ENCODE measurements around the gene TAF1C. TPM values are rescaled to one million over a fixed set of nuclear protein-coding genes. Genes with fewer than 3 reads are reported as not detected.

The TAF1C gene
- polyA plus RNA-seq, 1 of the 3 experiments (the other 2 are of a cell fraction): 49.3 TPM

DNA sequence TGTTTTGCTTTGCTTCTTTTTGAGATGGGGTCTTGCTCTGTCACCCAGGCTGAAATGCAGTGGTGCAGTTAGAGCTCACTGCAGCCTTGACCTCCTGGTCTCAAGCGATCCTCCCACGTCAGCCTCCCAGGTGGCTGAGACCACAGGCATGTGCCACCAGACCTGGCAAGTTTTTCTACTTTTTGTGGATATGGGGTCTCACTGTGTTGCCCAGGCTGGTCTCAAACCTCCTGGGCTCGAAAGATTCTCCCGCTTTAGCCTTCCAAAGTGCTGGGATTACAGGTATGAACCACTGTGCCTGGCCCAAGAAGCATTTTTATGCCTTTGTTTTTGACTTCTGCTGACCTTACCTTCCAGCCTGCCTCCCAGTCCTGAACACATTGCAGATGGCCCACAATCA, 31.6 kb downstream of the TAF1C start:
- H3K27me3 ChIP-seq (ENCODE audit: insufficient read depth): no peaks in the 10 kb centered on the region
- H3K4me3 ChIP-seq (ENCODE audit: low read depth in 2 of 2, low read length in 1 of 2): no peak overlapping the region
- no peaks in the 10 kb centered on the region for H4K20me1 ChIP-seq (ENCODE audit: insufficient read depth)
- peaks cover 3% of the 10 kb centered on the region for H3F3A ChIP-seq (replicated peaks; ENCODE audit: insufficient read depth)
- no peak overlapping the region for H3K4me2 ChIP-seq
- H3K36me3 ChIP-seq (replicated peaks in 1 of 2; ENCODE audit: control insufficient read depth in 1 of 2, insufficient read depth in 2 of 2, low read length in 1 of 2): no peaks in the 10 kb centered on the region
- 75% methylated on average over 2 of the region's 4 CpGs for WGBS (ENCODE audit: low lambda C conversion rate)
- no peak overlapping the region for H3K27ac ChIP-seq (ENCODE audit: low read depth in 2 of 2, low read length in 1 of 2)
- no peak overlapping the region for H2AFZ ChIP-seq (ENCODE audit: low read depth)
- TF ChIP-seq SMC3 (IDR thresholded peaks at IDR 0.05; ENCODE audit: low read depth, low read length) (no peak), FOXJ3 (CRISPR knock-in tag; IDR thresholded peaks at IDR 0.05) (no peak), EP300 (IDR thresholded peaks at IDR 0.05; ENCODE audit: borderline replicate concordance in 1 of 2, low read depth in 1 of 2, low read length in 1 of 2) (no peak), RAD21 (IDR thresholded peaks at IDR 0.05; ENCODE audit: low read length) (no peak), POLR2AphosphoS5 (IDR thresholded peaks at IDR 0.05; ENCODE audit: low read depth, low read length) (no peak), TAF1 (IDR thresholded peaks at IDR 0.05; ENCODE audit: borderline replicate concordance, low read depth, low read length) (no peak), SIN3A (IDR thresholded peaks at IDR 0.05; ENCODE audit: borderline replicate concordance, low read depth, low read length) (no peak)
- TF ChIP-seq, protein P1, sequence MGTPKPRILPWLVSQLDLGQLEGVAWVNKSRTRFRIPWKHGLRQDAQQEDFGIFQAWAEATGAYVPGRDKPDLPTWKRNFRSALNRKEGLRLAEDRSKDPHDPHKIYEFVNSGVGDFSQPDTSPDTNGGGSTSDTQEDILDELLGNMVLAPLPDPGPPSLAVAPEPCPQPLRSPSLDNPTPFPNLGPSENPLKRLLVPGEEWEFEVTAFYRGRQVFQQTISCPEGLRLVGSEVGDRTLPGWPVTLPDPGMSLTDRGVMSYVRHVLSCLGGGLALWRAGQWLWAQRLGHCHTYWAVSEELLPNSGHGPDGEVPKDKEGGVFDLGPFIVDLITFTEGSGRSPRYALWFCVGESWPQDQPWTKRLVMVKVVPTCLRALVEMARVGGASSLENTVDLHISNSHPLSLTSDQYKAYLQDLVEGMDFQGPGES (IDR thresholded peaks at IDR 0.05; ENCODE audit: low read depth, low read length): no peak
- H3K9ac ChIP-seq: no peak overlapping the region
- DNase-seq: no peak
- H3K9me2 ChIP-seq: no peaks in the 10 kb centered on the region
- no peaks in the 10 kb centered on the region for H3K9me3 ChIP-seq
- ChIA-PET POLR2A (no interaction called here), CTCF (interaction anchor here (1.2 kb wide), 1 partner anchor 32 kb away, joined by 4 read pairs; the partner anchor contains the start of gene TAF1C)
- H3K4me1 ChIP-seq (ENCODE audit: control insufficient read depth in 1 of 2, insufficient read depth in 2 of 2, low read depth in 1 of 2, low read length in 1 of 2): peaks cover 0 to 2% of the 10 kb centered on the region in 2 experiments; a peak in 1 of 4 replicates
- H3K79me2 ChIP-seq (ENCODE audit: insufficient read depth): no peaks in the 10 kb centered on the region

DNA sequence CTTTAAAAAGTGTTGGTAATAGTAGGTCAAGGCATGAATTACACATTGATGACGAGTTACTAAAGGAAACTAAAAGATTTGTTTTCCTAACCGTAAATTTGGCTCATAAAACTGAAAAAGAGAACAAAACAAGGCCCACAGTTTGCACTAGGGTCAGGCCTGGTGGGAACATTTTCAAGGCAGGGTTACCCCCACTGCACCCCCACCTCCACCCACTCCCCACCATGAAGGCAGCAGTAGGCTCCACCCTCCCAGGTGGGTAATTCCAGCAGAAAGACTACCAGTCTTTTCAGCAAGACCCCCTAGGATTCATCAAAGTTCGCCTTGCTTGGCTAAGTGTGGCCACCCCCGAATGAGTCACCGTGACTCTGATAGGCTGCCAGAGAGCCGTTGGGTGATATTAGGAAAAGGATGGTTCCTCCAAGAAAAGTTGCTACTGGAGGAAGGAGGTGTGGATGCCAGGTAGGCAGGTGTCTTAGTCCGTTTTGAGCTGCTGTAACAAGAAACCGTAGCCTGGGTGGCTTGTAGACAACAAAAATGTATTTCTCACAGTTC, 33.1 kb downstream of the TAF1C start:
- H3K36me3 ChIP-seq (replicated peaks in 1 of 2; ENCODE audit: control insufficient read depth in 1 of 2, insufficient read depth in 2 of 2, low read length in 1 of 2): no peaks in the 10 kb centered on the region
- ChIA-PET POLR2A (no interaction called here), CTCF (interaction anchor here (1.0 to 1.4 kb wide), 2 partner anchors 21 to 33 kb away, joined by 4 to 5 read pairs; partner anchors contain the start of gene TAF1C)
- H3F3A ChIP-seq (replicated peaks; ENCODE audit: insufficient read depth): peaks cover 3% of the 10 kb centered on the region
- no peaks in the 10 kb centered on the region; a peak in 1 of 4 replicates for H3K4me1 ChIP-seq (ENCODE audit: control insufficient read depth in 1 of 2, insufficient read depth in 2 of 2, low read depth in 1 of 2, low read length in 1 of 2)
- no peak for DNase-seq
- H3K9me2 ChIP-seq: no peaks in the 10 kb centered on the region
- H3K9ac ChIP-seq: no peak overlapping the region
- H3K79me2 ChIP-seq (ENCODE audit: insufficient read depth): no peaks in the 10 kb centered on the region
- TF ChIP-seq RFX5 (IDR thresholded peaks at IDR 0.05; ENCODE audit: low read length) (no peak), TEAD4 (IDR thresholded peaks at IDR 0.05; ENCODE audit: borderline replicate concordance, insufficient read depth) (no peak), TAF1 (IDR thresholded peaks at IDR 0.05; ENCODE audit: borderline replicate concordance, low read depth, low read length) (no peak), POLR2AphosphoS5 (IDR thresholded peaks at IDR 0.05; ENCODE audit: low read depth, low read length) (no peak), EZH2phosphoT487 (IDR thresholded peaks at IDR 0.05; ENCODE audit: borderline replicate concordance, low read depth) (no peak), RXRA (IDR thresholded peaks at IDR 0.05; ENCODE audit: borderline replicate concordance, low read depth) (no peak), NRF1 (IDR thresholded peaks at IDR 0.05; ENCODE audit: low read depth, low read length) (no peak), FOXJ3 (CRISPR knock-in tag; IDR thresholded peaks at IDR 0.05) (no peak), FOXM1 (IDR thresholded peaks at IDR 0.05; ENCODE audit: low read depth) (no peak), GATA2 (CRISPR knock-in tag; IDR thresholded peaks at IDR 0.05) (no peak)
- TF ChIP-seq, protein P2, sequence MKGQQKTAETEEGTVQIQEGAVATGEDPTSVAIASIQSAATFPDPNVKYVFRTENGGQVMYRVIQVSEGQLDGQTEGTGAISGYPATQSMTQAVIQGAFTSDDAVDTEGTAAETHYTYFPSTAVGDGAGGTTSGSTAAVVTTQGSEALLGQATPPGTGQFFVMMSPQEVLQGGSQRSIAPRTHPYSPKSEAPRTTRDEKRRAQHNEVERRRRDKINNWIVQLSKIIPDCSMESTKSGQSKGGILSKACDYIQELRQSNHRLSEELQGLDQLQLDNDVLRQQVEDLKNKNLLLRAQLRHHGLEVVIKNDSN (IDR thresholded peaks at IDR 0.05; ENCODE audit: borderline replicate concordance, low read depth): no peak
- TF ChIP-seq, protein P3, sequence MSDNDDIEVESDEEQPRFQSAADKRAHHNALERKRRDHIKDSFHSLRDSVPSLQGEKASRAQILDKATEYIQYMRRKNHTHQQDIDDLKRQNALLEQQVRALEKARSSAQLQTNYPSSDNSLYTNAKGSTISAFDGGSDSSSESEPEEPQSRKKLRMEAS (IDR thresholded peaks at IDR 0.05; ENCODE audit: low read depth): no peak
- TF ChIP-seq, protein P4, sequence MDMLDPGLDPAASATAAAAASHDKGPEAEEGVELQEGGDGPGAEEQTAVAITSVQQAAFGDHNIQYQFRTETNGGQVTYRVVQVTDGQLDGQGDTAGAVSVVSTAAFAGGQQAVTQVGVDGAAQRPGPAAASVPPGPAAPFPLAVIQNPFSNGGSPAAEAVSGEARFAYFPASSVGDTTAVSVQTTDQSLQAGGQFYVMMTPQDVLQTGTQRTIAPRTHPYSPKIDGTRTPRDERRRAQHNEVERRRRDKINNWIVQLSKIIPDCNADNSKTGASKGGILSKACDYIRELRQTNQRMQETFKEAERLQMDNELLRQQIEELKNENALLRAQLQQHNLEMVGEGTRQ (IDR thresholded peaks at IDR 0.05; ENCODE audit: borderline replicate concordance, low read depth, low read length): no peak
- TF ChIP-seq, protein P5, sequence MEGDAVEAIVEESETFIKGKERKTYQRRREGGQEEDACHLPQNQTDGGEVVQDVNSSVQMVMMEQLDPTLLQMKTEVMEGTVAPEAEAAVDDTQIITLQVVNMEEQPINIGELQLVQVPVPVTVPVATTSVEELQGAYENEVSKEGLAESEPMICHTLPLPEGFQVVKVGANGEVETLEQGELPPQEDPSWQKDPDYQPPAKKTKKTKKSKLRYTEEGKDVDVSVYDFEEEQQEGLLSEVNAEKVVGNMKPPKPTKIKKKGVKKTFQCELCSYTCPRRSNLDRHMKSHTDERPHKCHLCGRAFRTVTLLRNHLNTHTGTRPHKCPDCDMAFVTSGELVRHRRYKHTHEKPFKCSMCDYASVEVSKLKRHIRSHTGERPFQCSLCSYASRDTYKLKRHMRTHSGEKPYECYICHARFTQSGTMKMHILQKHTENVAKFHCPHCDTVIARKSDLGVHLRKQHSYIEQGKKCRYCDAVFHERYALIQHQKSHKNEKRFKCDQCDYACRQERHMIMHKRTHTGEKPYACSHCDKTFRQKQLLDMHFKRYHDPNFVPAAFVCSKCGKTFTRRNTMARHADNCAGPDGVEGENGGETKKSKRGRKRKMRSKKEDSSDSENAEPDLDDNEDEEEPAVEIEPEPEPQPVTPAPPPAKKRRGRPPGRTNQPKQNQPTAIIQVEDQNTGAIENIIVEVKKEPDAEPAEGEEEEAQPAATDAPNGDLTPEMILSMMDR (IDR thresholded peaks at IDR 0.05): no peak
- TF ChIP-seq, protein P6, sequence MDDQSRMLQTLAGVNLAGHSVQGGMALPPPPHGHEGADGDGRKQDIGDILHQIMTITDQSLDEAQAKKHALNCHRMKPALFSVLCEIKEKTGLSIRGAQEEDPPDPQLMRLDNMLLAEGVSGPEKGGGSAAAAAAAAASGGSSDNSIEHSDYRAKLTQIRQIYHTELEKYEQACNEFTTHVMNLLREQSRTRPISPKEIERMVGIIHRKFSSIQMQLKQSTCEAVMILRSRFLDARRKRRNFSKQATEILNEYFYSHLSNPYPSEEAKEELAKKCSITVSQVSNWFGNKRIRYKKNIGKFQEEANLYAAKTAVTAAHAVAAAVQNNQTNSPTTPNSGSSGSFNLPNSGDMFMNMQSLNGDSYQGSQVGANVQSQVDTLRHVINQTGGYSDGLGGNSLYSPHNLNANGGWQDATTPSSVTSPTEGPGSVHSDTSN (IDR thresholded peaks at IDR 0.05): no peak
- H3K9me3 ChIP-seq: no peaks in the 10 kb centered on the region
- no peaks in the 10 kb centered on the region for H3K27me3 ChIP-seq (ENCODE audit: insufficient read depth)
- H2AFZ ChIP-seq (ENCODE audit: low read depth): no peak overlapping the region
- WGBS (ENCODE audit: low lambda C conversion rate): 71% methylated on average over 8 of the region's 8 CpGs
- H3K4me3 ChIP-seq (ENCODE audit: low read depth in 2 of 2, low read length in 1 of 2): no peak overlapping the region
- H3K4me2 ChIP-seq: no peak overlapping the region
- no peak overlapping the region for H3K27ac ChIP-seq (ENCODE audit: low read depth in 2 of 2, low read length in 1 of 2)
- H4K20me1 ChIP-seq (ENCODE audit: insufficient read depth): no peaks in the 10 kb centered on the region
